HL-60 (cell line): ENCODE data around the gene HIVEP1.

Experiments
- DNase-seq, 2 experiments: peaks; one replicate each; pipeline ENCODE4 v3.0.0-alpha.2; 2010 to 2020; ENCODE audit warnings: low read depth in 1 of 2, low spot score in 1 of 2
- H3K27ac ChIP-seq: fragments of 250-450 bp; sonication (Bioruptor Pico); replicated peaks from 2 replicates; pipeline ENCODE4 v1.5.1; 2020; ENCODE audit warnings: mild to moderate bottlenecking, moderate library complexity
- H3K27me3 ChIP-seq: fragments of 250-450 bp; sonication (Bioruptor Pico); 2 replicates; pipeline ENCODE4 v1.5.1; 2021; ENCODE audit warnings: mild to moderate bottlenecking, moderate library complexity; ENCODE audit not compliant: insufficient read depth, poor library complexity, severe bottlenecking
- H3K4me3 ChIP-seq: replicated peaks from 2 replicates; pipeline ENCODE4 v1.5.1; 2011; ENCODE audit warnings: mild to moderate bottlenecking, control low read depth, low read length; ENCODE audit not compliant: insufficient read depth
- GABPA ChIP-seq: IDR thresholded peaks from 2 replicates; pipeline ENCODE4 v1.6.1; 2012; ENCODE audit warnings: low read depth
- POLR2AphosphoS5 ChIP-seq: IDR thresholded peaks from 2 replicates; pipeline ENCODE4 v1.6.1; 2012; ENCODE audit warnings: low read depth
- REST ChIP-seq: IDR thresholded peaks from 2 replicates; pipeline ENCODE4 v1.6.1; 2012; ENCODE audit warnings: low read depth; ENCODE audit not compliant: insufficient replicate concordance
- SPI1 ChIP-seq: IDR thresholded peaks from 2 replicates; pipeline ENCODE4 v1.6.1; 2012; ENCODE audit warnings: low read depth, mild to moderate bottlenecking, borderline replicate concordance
- TF ChIP-seq, protein P1 (sequence below): IDR thresholded peaks from one replicate; pipeline ENCODE4 v1.5.1; 2011; ENCODE audit warnings: low read length, control low read depth, inconsistent platforms; ENCODE audit not compliant: insufficient read depth

Gene HIVEP1

GRCh38 chr6:12009876-12010634 lies 2.1 kb upstream of the HIVEP1 start:
- Histone ChIP-seq H3K4me3 (peak overlapping the region; percentile 61), H3K27me3 (no peaks in the 10 kb centered on the region), H3K27ac (peak overlapping the region; percentile 99)
- DNase-seq: no peak
- TF ChIP-seq POLR2AphosphoS5: no peak
- no peak for TF ChIP-seq GABPA
- TF ChIP-seq SPI1: no peak
- TF ChIP-seq, protein P1, sequence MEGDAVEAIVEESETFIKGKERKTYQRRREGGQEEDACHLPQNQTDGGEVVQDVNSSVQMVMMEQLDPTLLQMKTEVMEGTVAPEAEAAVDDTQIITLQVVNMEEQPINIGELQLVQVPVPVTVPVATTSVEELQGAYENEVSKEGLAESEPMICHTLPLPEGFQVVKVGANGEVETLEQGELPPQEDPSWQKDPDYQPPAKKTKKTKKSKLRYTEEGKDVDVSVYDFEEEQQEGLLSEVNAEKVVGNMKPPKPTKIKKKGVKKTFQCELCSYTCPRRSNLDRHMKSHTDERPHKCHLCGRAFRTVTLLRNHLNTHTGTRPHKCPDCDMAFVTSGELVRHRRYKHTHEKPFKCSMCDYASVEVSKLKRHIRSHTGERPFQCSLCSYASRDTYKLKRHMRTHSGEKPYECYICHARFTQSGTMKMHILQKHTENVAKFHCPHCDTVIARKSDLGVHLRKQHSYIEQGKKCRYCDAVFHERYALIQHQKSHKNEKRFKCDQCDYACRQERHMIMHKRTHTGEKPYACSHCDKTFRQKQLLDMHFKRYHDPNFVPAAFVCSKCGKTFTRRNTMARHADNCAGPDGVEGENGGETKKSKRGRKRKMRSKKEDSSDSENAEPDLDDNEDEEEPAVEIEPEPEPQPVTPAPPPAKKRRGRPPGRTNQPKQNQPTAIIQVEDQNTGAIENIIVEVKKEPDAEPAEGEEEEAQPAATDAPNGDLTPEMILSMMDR: no peak
- TF ChIP-seq REST: no peak

DNA sequence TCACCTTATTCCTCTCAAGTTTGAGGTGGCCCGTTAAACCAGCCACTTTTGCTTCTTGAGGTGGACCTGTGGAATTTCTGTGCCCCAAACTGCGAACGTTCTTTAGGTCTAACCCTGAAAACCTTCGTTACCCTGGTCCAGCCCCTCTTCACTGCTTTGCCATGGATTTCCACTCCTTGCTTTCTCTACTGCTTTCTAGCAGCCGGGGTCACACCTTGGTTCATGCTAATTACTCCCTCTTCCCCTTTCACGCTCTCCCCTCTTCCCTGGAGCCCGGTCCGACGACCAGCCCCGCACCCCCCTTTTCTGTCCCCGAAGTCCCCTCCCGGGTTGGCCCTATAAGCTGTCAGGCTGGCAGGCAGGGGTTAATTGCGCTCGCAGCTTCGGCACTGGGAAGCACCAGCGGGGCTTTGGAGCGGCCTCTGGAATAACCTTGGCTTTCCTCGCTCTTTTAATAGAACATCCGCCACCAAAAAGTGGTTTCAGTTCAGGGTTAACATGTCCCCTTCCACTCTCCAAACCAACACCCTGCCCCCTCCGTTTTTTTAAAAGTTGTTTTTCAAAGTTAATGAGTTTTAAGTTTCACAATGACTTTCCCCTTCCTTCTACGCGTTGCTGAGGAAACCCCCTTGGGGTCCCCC lies 1.4 kb upstream of the HIVEP1 start:
- Histone ChIP-seq H3K4me3 (peak overlapping the region; percentile 61), H3K27me3 (no peaks in the 10 kb centered on the region), H3K27ac (peak overlapping the region; percentile 99)
- DNase-seq: peak; percentile 40 to 64
- TF ChIP-seq SPI1: peak; percentile 67; the same call in 1 of the 2 replicates
- TF ChIP-seq, protein P1: no peak
- peak; percentile 18 for TF ChIP-seq POLR2AphosphoS5
- TF ChIP-seq REST: peak; percentile 8
- TF ChIP-seq GABPA: no peak

GRCh38 chr6:12011276-12012037 lies 655 bp upstream of the HIVEP1 start:
- H3K27ac ChIP-seq: peak overlapping the region; percentile 99
- no peak for TF ChIP-seq REST
- peak; percentile 17; the same call in 1 of the 2 replicates for TF ChIP-seq POLR2AphosphoS5
- H3K27me3 ChIP-seq: no peaks in the 10 kb centered on the region
- peak overlapping the region; percentile 37 for H3K4me3 ChIP-seq
- DNase-seq: peak; percentile 80 to 95
